HG02610 (cell line): ENCODE data around the gene DNM3.
"Not testable (repeated sequence)": the region's sequence is repeated elsewhere in the genome, so short reads cannot be mapped to it uniquely, and the experiment has no call there.

Source experiments
- ATAC-seq: cut with Tn5 transposase; IDR thresholded peaks from one replicate; pipeline ENCODE4 v1.9.1; 2021; ENCODE audit warnings: mild to moderate bottlenecking, moderate library complexity; ENCODE audit not compliant: unreplicated experiment

Gene DNM3

GRCh38 chr1:172298911-172299310 lies 457.6 kb downstream of the DNM3 start:
- ATAC-seq, result no peak

DNA sequence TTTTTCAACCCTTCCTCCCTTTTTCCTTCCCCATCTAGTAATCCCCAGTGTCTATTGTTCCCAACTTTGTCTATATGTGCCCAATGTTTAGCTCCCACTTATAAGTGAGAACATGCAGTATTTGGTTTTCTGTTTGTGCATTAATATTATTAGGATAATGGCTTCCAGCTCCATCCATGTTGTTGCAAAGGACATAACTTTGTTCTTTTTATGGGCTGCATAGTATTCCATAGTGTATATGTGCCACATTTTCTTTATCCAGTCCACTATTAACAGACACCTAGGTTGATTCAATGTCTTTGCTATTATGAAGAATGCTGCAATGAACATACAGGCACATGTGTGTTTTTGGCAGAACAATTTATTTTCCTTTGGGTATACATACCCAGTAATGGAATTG lies 458.2 kb downstream of the DNM3 start:
- ATAC-seq, result no peak

GRCh38 chr1:172307508-172307907 lies 466.2 kb downstream of the DNM3 start:
- ATAC-seq, result not testable (repeated sequence)

GRCh38 chr1:172308142-172308541 lies 466.8 kb downstream of the DNM3 start:
- no peak for ATAC-seq

GRCh38 chr1:172308577-172308976 lies 467.3 kb downstream of the DNM3 start:
- ATAC-seq, result no peak

- no peak for ATAC-seq
Observed at GRCh38 chr1:172320733-172321132, 479.4 kb downstream of the DNM3 start.

- no peak for ATAC-seq
Observed at GRCh38 chr1:172321451-172321850, 480.2 kb downstream of the DNM3 start.

GRCh38 chr1:172322219-172323061 lies 481.1 kb downstream of the DNM3 start:
- ATAC-seq, result no peak

DNA sequence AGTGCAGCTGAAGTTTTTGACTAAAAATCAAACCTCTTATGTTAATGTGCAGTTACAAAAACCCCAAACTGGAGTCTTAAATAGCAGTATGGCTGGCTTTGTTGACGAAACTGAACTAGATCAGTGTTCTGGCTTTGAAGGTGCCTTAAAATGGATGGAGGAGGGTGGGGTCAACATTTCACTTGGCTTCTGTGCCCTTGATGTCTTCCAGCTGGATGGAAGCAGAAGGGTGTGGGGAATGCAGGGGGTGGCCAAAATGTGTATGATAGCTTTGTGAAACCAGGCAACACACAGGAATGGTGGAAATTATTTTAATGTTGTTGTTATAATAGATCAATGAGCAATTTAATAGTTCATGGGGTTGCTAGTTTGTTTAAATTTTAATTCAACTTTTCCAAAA lies 482.4 kb downstream of the DNM3 start:
- ATAC-seq, result no peak

DNA sequence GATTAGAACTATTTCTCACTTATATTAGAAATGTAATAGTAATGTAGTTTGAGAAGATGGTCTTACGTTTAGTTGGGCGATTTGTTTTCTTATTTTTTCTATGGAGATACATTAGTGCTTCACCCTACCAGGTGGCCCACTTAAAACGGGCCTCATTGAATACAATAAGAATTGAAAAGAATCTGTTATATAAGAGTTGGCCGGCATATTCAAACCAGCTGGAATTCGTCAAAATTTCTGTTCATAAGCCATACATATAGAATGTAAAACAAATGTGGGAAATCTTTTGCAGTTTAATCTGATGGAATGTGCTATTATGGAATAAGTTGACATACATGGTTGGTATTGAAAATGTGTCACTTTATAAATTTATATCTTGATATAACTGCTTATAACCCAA lies 482.8 kb downstream of the DNM3 start:
- ATAC-seq, result no peak

GRCh38 chr1:172324761-172325160 lies 483.5 kb downstream of the DNM3 start:
- no peak for ATAC-seq

DNA sequence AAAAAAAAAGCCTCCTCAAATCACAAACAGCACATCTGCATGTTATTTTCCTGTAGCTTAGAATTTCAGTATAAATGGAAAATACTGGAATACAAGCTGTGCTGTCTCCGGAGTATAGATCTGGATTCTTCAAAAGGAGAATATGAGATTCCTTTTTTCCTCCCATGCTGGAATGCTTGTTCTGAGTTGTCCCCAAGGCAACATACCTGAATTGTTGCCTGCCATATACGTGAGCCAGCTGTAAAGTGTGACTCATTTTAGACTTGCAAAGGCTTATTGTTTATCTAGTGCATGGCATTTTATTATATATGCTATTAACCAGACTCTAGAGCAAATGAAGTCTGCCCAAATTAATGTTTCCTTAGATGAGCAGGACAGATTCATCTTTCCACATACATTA lies 484.2 kb downstream of the DNM3 start:
- no peak for ATAC-seq

DNA sequence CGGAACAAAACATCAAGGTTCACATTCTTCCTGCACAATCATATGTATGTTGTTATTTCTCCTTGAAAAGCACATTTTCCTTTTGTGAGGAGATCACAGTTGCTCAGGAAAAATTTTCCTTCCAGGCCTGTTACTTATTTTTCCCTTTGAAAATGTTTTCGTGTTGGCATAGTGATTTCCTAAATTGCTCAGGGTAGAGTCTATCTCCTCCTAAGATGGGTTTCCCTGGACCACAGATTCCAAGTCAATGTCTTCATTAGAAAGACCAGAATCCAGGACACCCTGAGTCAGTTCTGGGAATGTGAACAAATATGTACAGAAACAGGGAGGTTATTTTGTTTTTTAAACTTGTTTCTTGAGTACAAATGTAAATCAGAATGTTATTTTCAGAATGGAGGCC lies 484.8 kb downstream of the DNM3 start:
- no peak for ATAC-seq

- no peak for ATAC-seq
Observed at GRCh38 chr1:172328266-172328665, 487.0 kb downstream of the DNM3 start.

- no peak for ATAC-seq
Observed at GRCh38 chr1:172332230-172332629, 490.9 kb downstream of the DNM3 start.

DNA sequence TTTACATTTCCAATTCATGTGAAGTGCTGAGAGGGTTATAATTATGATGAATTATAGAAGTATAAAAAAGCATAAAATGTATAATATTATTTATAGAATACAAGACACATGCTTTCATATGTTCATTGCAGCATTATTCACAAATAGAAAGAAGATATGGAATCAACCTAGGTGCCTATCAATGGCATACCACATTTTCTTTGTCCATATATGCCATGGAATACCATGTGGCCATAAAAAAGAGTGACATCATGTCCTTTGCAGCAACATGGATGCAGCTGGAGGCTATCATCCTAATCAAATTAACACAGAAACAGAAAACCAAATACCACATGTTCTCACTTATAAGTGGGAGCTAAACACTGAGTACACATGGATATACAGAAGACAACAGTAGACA lies 494.1 kb downstream of the DNM3 start:
- no peak for ATAC-seq

DNA sequence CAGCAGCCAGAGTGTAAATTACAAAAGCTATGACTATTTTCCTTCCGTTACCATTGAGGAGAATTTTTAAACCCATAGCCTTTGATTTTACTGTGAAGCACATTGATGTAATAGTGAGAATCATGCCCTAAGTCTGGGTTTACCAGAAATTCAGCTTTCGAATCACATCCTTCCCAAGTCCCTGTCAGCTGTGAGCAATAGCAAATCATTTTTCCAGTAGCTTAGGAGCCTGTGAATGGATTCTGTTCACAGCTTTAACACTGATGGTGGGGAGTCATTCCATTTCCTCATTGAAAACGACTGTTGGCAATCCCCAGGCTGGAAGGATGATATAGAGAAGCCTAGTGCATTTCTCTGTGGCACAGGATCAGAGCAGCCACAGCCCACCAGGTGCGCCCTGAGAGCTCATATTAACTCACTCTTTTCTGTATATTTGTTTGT lies 497.0 kb downstream of the DNM3 start:
- peak; percentile 57 for ATAC-seq

GRCh38 chr1:172339842-172340241 lies 498.5 kb downstream of the DNM3 start:
- no peak for ATAC-seq

GRCh38 chr1:172340520-172340919 lies 499.2 kb downstream of the DNM3 start:
- ATAC-seq, result no peak

- ATAC-seq, result no peak
Observed at GRCh38 chr1:172341697-172342096, 500.4 kb downstream of the DNM3 start.

- ATAC-seq, result peak; percentile 34
Observed at GRCh38 chr1:172342584-172343239, 501.4 kb downstream of the DNM3 start.
